ENCODE measurements around the gene AIPL1.

AIPL1 gene

DNA sequence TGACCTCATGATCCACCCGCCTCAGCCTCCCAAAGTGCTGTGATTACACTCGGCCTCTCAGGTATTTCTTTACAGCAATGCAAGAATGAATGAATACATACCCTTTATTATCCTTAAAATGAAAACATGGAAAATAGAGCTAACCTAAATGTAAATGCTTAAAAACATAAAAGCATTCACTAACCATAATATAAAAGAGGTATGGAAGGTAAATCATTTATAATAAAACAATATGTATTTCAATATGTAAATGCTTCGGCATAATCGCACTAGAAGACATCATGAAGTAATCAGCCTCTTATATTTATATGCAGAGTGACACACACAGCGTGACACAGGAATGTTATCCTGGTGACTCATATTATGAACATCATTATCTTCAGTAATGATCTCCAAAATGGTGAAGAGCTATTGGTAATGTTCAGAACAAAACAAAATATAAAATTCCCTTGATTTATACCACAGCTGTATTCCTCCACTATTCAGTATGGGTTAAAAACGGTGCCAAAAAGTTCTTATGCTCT is 53.9 kb downstream of the AIPL1 start:
- ChIA-PET POLR2A (no interaction called here), CTCF (no interaction called here)
- no peak for DNase-seq (ENCODE audit: low read depth, low spot score)
- TF ChIP-seq, protein P1, sequence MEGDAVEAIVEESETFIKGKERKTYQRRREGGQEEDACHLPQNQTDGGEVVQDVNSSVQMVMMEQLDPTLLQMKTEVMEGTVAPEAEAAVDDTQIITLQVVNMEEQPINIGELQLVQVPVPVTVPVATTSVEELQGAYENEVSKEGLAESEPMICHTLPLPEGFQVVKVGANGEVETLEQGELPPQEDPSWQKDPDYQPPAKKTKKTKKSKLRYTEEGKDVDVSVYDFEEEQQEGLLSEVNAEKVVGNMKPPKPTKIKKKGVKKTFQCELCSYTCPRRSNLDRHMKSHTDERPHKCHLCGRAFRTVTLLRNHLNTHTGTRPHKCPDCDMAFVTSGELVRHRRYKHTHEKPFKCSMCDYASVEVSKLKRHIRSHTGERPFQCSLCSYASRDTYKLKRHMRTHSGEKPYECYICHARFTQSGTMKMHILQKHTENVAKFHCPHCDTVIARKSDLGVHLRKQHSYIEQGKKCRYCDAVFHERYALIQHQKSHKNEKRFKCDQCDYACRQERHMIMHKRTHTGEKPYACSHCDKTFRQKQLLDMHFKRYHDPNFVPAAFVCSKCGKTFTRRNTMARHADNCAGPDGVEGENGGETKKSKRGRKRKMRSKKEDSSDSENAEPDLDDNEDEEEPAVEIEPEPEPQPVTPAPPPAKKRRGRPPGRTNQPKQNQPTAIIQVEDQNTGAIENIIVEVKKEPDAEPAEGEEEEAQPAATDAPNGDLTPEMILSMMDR (IDR thresholded peaks at IDR 0.05; ENCODE audit: insufficient read depth, low read length, missing control alignments): no peak
- H3K4me3 ChIP-seq (ENCODE audit: low read depth, low read length): no peak overlapping the region

DNA sequence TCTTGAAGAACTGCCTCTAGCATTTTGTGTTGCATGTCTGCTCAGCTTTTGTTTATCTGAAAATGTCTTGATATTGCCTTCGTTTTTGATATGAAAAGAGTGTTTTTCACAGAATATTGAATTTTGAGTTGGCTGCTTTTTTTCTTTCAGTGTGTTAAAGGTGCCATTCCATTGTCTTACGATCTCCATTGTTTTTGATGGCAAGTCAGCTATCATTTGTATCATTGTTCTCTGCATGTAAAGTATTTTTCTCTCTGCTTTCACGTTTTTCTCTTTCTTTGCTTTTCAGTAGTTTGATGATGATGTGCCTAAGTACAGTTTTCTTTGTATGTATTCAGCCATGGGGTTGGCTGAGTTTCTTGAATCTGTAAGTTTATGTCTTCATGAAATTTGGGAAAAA is 57.0 kb downstream of the AIPL1 start:
- POLR2A ChIA-PET: no interaction called here
- CTCF ChIA-PET: no interaction called here
- no peak overlapping the region for H3K4me3 ChIP-seq (ENCODE audit: low read depth, low read length)
- no peak for DNase-seq (ENCODE audit: low read depth, low spot score)
- TF ChIP-seq, protein P1 (IDR thresholded peaks at IDR 0.05; ENCODE audit: insufficient read depth, low read length, missing control alignments): no peak

- TF ChIP-seq, protein P1 (IDR thresholded peaks at IDR 0.05; ENCODE audit: insufficient read depth, low read length, missing control alignments): no peak
- POLR2A ChIA-PET: no interaction called here
- CTCF ChIA-PET: no interaction called here
- no peak overlapping the region for H3K4me3 ChIP-seq (ENCODE audit: low read depth, low read length)
- DNase-seq (ENCODE audit: low read depth, low spot score): no peak
Measured at GRCh38 chr17:6376931-6377361, 58.0 kb downstream of the AIPL1 start.

DNA sequence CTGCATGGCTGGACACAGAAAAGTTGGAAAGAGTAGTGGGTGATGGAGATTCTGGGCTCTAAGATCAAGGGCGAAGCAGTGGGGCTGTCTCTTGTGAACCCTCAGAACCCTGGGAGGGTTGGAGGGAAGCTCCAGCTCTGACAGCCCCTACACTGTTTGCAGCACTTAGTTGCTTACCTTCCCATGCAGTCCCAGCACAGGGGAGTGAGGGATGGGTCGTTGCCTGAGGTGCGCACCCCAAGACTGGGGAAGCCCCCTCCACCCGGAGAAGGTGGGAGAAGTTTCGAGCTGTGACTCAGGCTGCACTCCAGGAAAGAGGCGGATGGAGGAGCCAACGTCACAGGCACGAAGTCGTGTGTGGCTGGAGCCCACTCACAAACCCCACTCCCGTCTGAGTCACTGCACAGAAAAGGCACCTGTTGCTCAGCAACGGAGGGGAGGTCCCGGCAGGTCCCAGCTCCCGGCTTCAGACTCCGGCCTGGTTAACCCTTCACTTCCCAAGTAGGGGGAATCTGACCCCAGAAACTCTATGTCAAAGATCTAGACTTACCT is 60.1 kb downstream of the AIPL1 start:
- CTCF ChIA-PET: no interaction called here
- H3K4me3 ChIP-seq (ENCODE audit: low read depth, low read length): no peak overlapping the region
- POLR2A ChIA-PET: no interaction called here
- DNase-seq (ENCODE audit: low read depth, low spot score): no peak
- TF ChIP-seq, protein P1 (IDR thresholded peaks at IDR 0.05; ENCODE audit: insufficient read depth, low read length, missing control alignments): no peak

GRCh38 chr17:6374271-6374691 is 60.6 kb downstream of the AIPL1 start:
- no peak overlapping the region for H3K4me3 ChIP-seq (ENCODE audit: low read depth, low read length)
- TF ChIP-seq, protein P1 (IDR thresholded peaks at IDR 0.05; ENCODE audit: insufficient read depth, low read length, missing control alignments): no peak
- ChIA-PET CTCF (no interaction called here), POLR2A (no interaction called here)
- no peak for DNase-seq (ENCODE audit: low read depth, low spot score)

Data from AG04449 (cell line).